Activated CD4-positive, alpha-beta T cell treated with anti-CD3 and anti-CD28 coated beads, Interleukin-2, Interleukin-6, amounts not matched to agents 100 ng/mL and 50 ng/mL, durations not matched to agents 16 hours and 8 hours (primary cell): ENCODE results near the gene ZNF816.
A peak's percentile ranks its signal among the peaks of the same experiment; 100 is the strongest.
"Not testable (repeated sequence)": the region's sequence is repeated elsewhere in the genome, so short reads cannot be mapped to it uniquely, and the experiment has no call there.

Experiments used
- DNase-seq: peaks from one replicate; pipeline ENCODE4 v3.0.0-alpha.2; 2020

The ZNF816 gene

DNA sequence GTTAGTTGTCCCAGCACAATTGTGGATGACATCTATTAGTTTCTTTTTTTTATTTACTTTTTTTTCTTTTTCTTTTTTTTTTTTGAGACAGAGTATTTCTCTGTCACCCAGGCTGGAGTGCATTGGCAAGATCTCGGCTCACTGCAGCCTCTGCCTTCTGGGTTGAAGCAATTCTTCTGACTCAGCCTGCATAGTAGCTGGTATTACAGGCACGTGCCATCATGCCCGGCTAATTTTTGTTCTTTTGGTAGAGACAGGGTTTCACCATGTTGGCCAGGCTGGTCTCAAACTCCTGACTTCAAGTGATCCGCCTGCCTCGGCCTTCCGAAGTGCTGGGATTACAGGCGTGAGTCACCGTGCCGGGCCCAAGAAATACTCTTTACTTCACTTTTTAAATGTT, 38.0 kb downstream of the ZNF816 start:
- DNase-seq: not testable (repeated sequence)

DNA sequence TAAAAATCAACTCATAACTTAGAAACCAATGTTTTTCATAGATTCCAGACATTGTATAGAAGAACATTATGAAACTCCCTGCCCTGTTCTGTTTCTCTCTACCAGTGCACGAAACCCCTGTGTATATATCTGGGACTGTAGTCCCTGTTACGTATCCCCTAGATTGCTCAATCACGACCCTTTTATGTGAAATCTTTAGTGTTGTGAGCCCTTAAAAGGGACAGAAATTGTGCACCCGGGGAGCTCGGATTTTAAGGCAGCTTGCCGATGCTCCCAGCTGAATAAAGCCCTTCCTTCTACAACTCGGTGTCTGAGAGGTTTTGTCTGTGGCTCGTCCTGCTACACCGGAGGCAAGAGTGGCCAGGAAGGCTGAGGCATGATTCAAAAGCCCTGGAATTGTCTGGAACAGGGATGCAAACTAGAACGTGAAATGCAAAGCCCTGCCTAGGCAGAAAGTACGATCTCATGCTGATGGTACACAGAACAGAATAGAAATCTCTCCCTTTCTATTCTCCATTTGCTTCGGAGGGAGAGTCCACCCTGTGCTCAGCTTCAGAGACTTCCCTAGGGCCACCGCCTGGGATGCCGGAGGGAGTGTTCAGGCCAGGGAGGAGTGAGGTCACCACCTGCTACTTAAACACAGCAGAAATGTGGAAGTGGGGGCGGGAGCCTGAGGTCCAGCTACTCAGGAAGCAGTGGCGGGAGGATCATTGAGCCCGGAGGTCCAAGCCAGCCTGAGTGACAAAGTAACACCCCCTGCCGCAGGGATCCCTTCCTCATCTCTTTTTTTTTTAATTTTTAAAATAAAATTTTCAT, 38.7 kb downstream of the ZNF816 start:
- DNase-seq: no peak

DNA sequence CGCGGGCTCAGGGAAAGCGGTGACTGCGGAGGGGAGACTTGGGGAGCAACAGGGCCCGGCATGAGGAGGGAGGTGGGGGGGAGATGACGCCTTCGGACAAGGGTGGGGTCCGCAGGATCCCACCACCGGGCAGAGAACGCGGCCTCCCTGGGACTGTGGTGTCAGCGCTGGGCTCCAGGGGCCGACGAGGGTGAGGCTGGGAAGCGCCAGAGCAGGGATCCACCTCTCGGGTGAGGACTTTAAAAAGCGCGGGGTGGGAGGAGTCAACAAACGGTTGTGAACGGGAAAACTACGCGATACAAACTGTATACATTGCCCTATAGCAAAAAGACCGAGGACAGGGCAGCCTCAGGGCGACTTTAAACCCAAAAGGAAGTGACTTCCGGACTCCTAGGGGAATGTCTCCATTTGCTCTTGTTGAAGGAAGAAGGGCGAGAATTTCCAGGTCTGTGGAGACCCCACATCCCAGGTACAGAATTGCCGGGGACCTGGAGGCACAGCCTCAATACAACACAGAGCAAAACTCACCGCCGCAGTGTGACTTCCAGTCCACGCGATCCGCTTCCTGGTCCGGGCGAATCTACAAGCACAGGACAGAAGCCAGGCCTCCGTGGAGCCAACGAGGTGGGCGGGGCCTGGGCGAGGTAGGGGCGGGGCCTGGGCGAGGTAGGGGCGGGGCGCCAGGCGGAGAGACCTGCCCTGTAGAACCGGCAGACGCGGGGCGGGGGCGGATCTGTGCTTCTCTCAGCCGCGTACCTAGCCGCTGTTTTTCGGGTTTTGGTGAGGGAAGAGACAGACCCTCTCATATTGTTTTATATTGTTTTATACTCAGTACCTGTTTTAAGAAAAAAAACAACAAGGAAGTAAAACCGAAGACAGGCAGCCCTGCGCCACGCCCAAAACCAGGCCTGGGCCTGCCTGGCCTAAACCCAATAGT, 39.6 kb downstream of the ZNF816 start, which contains the start of gene ZNF888:
Gene ZNF888 (minus strand): TSS at position 588 of the 937 bp plus-strand sequence. CDS start 5,555 bp downstream, outside the sequence.
- peak; percentile 69 for DNase-seq

DNA sequence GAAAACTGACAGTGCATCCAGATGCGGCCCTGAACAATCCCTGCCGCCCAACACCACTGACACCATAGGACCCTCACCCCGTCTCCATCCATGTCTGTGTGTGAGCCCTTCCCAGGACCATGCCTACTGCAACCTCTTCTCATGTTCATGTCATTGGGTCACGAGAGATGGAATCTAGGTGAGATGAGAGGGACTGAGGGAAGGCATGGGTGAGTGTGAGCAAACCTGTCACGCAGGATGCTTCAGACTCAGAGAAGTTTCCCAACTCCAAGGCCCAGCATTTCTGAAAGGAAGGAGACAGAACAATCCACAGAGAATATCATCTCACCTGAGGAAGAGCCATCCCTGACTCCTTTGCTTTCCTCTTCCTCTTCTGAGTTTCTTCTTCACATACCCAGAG, 45.1 kb downstream of the ZNF816 start:
- no peak for DNase-seq

DNA sequence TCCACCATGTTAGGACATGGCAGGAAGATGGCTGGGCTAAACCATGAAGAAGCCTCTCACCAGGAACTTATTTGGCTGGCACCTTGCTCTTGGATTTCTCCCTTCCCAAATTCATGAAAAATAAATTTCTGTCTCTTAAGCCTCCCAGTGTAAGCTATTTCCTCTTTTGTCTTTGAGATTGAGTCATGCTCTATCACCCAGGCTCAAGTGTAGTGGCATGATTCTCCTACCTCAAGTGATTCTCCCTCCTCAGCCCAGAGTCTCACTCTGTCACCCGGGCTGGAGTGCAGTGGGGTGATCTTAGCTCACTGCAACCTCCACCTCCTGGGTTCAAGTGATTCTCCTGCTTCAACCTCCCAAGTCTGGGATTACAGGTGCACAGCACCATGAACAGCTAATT, 52.0 kb downstream of the ZNF816 start:
- no peak for DNase-seq

DNA sequence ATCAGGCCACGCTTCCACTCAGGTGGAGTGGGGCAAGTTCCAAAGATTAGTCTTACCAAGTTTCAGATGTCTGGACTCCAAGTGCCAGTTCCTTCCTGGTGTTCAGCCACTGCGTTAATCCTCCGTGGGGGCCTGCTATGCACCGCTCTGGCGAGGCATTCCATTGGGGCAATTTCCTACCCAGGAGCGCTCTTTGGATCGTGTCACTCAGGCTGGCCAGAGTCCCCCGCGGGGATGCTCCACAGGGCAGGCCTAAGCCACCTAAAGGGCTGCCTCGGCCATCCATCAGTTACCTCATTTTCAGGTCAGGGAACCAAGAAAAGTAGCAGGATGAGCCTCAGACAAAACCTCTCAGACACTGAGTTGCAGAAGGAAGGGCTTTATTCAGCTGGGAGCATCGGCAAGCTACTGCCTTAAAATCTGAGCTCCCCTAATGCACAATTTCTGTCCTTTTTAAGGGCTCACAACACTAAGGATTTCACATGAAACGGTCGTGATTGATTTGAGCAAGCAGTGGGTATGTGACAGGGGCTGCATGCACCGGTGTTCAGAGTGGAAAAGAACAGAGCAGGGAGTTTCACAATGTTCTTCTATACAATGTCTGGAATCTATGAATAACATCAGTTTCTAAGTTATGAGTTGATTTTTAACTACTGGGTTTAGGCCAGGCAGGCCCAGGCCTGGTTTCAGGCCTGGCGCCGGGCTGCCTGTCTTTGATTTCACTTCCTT, 58.5 kb downstream of the ZNF816 start:
- not testable (repeated sequence) for DNase-seq

DNA sequence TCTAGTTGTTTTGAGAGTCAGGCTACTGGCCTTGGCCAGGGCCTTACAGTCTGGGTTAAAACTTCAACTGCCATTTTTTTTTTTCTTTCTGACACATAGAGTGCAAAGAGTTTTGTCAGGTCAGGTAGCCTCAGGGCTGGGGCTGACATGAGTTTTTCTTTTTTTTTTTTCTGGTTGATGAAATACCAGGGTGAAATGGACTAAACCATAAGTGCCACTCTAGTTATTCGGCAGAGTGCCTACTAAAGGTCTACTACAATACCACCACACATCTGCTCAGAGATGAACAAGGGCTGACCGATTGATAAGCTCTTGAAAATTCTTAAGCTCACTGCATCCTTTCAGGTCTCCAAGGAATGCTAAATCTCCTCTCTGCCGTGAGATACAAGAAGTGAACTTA, 60.8 kb downstream of the ZNF816 start:
- DNase-seq: no peak
